ENCODE results near the gene RNF2. TPM values are rescaled to one million over a fixed set of nuclear protein-coding genes. Genes with fewer than 3 reads are reported as not detected.
A peak's percentile ranks its signal among the peaks of the same experiment; 100 is the strongest.
"Not testable (repeated sequence)": the region's sequence is repeated elsewhere in the genome, so short reads cannot be mapped to it uniquely, and the experiment has no call there.

Gene RNF2
- 19.6 to 29.2 TPM (median 27.9 TPM) in 3 replicates for polyA plus RNA-seq
- 69.5 TPM for polyA plus RNA-seq (2011; ENCODE audit: low read depth)
- 19.1 and 39.4 TPM in 2 replicates for polyA plus RNA-seq (2011; cell fraction: cytosol; rRNA removed)
- polyA plus RNA-seq (2011; cell fraction: nucleus; rRNA removed), result 11.3 and 12.9 TPM in 2 replicates
- 15.9 and 22.2 TPM in 2 replicates for polyA plus RNA-seq (2012; ENCODE audit: low replicate concordance)
- polyA minus RNA-seq, result 6.6 to 63.3 TPM (median 23.8 TPM) in 3 replicates
- 20.0 TPM for polyA minus RNA-seq (2011; cell fraction: cytosol; rRNA and poly(A)+ RNA removed)
- 3.7 and 24.0 TPM in 2 replicates for polyA minus RNA-seq (2011; cell fraction: nucleus; rRNA and poly(A)+ RNA removed)

DNA sequence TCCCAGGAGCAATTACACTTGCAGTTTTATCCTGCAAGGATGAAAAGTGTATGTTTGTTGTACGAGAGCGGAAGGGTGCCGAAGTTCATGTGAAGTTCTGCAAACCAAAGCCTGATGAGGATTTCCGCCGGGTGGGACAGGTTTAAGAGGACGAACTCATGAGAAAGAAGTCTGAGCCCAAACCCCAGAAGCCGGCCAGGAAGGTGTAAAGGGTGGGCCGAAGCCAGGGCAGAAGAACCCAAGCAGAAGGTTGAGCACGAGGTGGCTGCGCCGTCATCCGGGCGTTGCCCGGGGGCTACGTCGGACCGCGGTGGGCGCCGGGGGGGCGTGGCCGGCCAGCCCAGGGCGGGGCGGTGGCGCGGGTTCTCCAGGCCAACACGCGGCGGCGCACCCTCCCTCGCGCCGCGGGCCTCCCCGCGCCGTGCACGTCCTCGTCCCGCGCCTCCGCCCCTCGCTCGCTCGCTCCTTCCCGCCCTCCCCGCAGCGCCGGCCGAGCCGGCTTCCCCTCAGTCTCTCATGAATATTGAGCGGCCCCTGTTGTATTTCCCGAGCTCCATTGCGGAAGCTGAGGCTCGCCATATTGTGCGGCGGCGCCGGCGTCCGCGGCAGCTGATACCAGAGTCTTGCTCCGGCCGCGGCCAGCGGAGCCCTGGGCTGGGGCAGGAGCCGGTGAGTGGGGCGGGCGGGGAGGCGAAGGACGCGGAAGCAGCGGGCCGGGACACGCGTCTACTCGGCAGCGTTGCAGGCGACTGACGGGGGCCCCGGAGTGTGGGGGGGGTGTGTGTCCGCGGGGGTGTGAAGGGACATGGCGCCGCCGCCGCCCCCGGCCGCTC lies at the start of gene RNF2:
Gene RNF2 (plus strand): TSS at position 578 of the 833 bp plus-strand sequence. CDS start 41,996 bp downstream, outside the sequence.
- Histone ChIP-seq H3K4me2 (ENCODE audit: control insufficient read depth, extremely low read depth, insufficient read depth, low read depth, low read length) (peak within 1 kb of the TSS; percentile 84), H4K20me1 (ENCODE audit: control insufficient read depth, extremely low read depth, insufficient read depth, low read length) (no peaks in the 10 kb centered on the region), H3K9me1 (ENCODE audit: control insufficient read depth, extremely low read depth, insufficient read depth, low read length) (no peaks in the 10 kb centered on the region), H3K4me1 (ENCODE audit: control insufficient read depth, extremely low read depth, insufficient read depth, low read length) (peaks cover 6% of the 10 kb centered on the region), H2AFZ (ENCODE audit: control insufficient read depth, low read length) (peak within 1 kb of the TSS; percentile 84), H3K27me3 (ENCODE audit: control insufficient read depth, extremely low read depth, insufficient read depth, low read length) (no peaks in the 10 kb centered on the region), H3K4me3 (ENCODE audit: control insufficient read depth in 2 of 3, extremely low read depth in 1 of 3, insufficient read depth in 2 of 3, low read depth in 1 of 3, low read length in 3 of 3) (peak within 1 kb of the TSS; percentile 83 to 94 (median 91)), H3K36me3 (ENCODE audit: control insufficient read depth in 2 of 2, extremely low read depth in 1 of 2, insufficient read depth in 2 of 2, low read length in 2 of 2) (no peaks in the 10 kb centered on the region), H3K79me2 (ENCODE audit: control insufficient read depth, insufficient read depth, low read length) (peaks cover 35% of the 10 kb centered on the region), H3K9me3 (ENCODE audit: control insufficient read depth, low read depth, low read length) (no peaks in the 10 kb centered on the region), H3K27ac (ENCODE audit: control insufficient read depth, insufficient read depth, low read length) (peak within 1 kb of the TSS; percentile 47), H3K9ac (ENCODE audit: control insufficient read depth, extremely low read depth, insufficient read depth, low read length) (peak within 1 kb of the TSS; percentile 84)
- dilution Hi-C loops (cut with MboI; ENCODE audit: extremely low pct_ligation_motif_present, low sequenced_read_pairs), result no loop called here
- DNase-seq (ENCODE audit: low read depth, low spot score), result no peak
- peak; percentile 48 for FAIRE-seq
- TF ChIP-seq EZH2 (IDR thresholded peaks at IDR 0.05; ENCODE audit: low read length), result no peak
- TF ChIP-seq CTCF (optimal IDR thresholded peaks at IDR 0.05 in 1 of 3, IDR thresholded peaks at IDR 0.05 in 1 of 3, conservative IDR thresholded peaks at IDR 0.05 in 1 of 3; ENCODE audit: extremely low read depth in 1 of 3, insufficient read depth in 2 of 3, low read length in 3 of 3), result peak in 1 of 3 experiments; percentile 43

DNA sequence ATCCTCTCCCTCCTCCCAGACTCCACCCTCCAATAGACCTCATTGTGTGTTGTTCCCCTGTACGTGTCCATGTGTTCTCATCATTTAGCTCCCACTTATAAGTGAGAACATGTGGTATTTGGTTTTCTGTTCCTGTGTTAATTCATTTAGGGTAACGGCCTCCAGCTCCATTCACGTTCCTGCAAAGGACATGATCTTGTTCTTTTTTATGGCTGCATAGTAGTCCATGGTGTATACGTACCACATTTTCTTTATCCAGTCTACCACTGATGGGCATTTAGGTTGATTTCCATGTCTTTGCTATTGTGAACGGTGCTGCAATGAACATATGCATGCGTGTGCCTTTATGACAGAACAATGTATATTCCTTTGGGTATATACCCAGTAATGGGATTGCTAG lies 45.4 kb upstream of the RNF2 start:
- H3K9me1 ChIP-seq (ENCODE audit: control insufficient read depth, extremely low read depth, insufficient read depth, low read length); H3K4me1 ChIP-seq (ENCODE audit: control insufficient read depth, extremely low read depth, insufficient read depth, low read length); H3K79me2 ChIP-seq (ENCODE audit: control insufficient read depth, insufficient read depth, low read length); H3K9me3 ChIP-seq (ENCODE audit: control insufficient read depth, low read depth, low read length); H2AFZ ChIP-seq (ENCODE audit: control insufficient read depth, low read length); H3K9ac ChIP-seq (ENCODE audit: control insufficient read depth, extremely low read depth, insufficient read depth, low read length); dilution Hi-C loops (cut with MboI; ENCODE audit: extremely low pct_ligation_motif_present, low sequenced_read_pairs); H3K4me3 ChIP-seq (ENCODE audit: control insufficient read depth in 2 of 3, extremely low read depth in 1 of 3, insufficient read depth in 2 of 3, low read depth in 1 of 3, low read length in 3 of 3); H4K20me1 ChIP-seq (ENCODE audit: control insufficient read depth, extremely low read depth, insufficient read depth, low read length); H3K27me3 ChIP-seq (ENCODE audit: control insufficient read depth, extremely low read depth, insufficient read depth, low read length); H3K36me3 ChIP-seq (ENCODE audit: control insufficient read depth in 2 of 2, extremely low read depth in 1 of 2, insufficient read depth in 2 of 2, low read length in 2 of 2); H3K27ac ChIP-seq (ENCODE audit: control insufficient read depth, insufficient read depth, low read length); H3K4me2 ChIP-seq (ENCODE audit: control insufficient read depth, extremely low read depth, insufficient read depth, low read depth, low read length); FAIRE-seq; DNase-seq (ENCODE audit: low read depth, low spot score): not testable (repeated sequence)

DNA sequence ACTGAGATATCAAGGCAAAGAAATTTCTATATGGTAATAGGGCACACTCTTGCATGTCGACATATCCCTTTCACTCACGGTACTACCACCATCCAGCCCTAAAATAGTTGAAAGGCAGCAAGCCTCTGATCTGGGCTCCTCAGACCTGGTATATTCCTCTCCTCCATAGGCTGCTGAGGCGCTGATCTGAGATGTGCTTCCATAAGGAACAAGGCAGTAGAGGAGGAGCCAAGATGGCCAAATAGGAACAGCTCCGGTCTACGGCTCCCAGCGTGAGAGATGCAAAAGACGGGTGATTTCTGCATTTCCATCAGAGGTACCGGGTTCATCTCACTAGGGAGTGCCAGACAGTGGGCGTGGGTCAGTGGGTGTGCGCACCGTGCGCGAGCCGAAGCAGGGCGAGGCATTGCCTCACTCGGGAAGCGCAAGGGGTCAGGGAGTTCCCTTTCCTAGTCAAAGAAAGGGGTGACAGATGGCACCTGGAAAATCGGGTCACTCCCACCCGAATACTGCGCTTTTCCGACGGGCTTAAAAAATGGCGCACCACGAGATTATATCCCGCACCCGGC lies 44.0 kb upstream of the RNF2 start:
- FAIRE-seq; H3K4me2 ChIP-seq (ENCODE audit: control insufficient read depth, extremely low read depth, insufficient read depth, low read depth, low read length): not testable (repeated sequence)

More for the DNA sequence above, 44.0 kb upstream of the RNF2 start:
- H4K20me1 ChIP-seq (ENCODE audit: control insufficient read depth, extremely low read depth, insufficient read depth, low read length); H3K4me3 ChIP-seq (ENCODE audit: control insufficient read depth in 2 of 3, extremely low read depth in 1 of 3, insufficient read depth in 2 of 3, low read depth in 1 of 3, low read length in 3 of 3); DNase-seq (ENCODE audit: low read depth, low spot score); H3K9me1 ChIP-seq (ENCODE audit: control insufficient read depth, extremely low read depth, insufficient read depth, low read length); H3K9ac ChIP-seq (ENCODE audit: control insufficient read depth, extremely low read depth, insufficient read depth, low read length); dilution Hi-C loops (cut with MboI; ENCODE audit: extremely low pct_ligation_motif_present, low sequenced_read_pairs); H2AFZ ChIP-seq (ENCODE audit: control insufficient read depth, low read length); H3K27ac ChIP-seq (ENCODE audit: control insufficient read depth, insufficient read depth, low read length); H3K79me2 ChIP-seq (ENCODE audit: control insufficient read depth, insufficient read depth, low read length); H3K27me3 ChIP-seq (ENCODE audit: control insufficient read depth, extremely low read depth, insufficient read depth, low read length); H3K4me1 ChIP-seq (ENCODE audit: control insufficient read depth, extremely low read depth, insufficient read depth, low read length); H3K9me3 ChIP-seq (ENCODE audit: control insufficient read depth, low read depth, low read length); H3K36me3 ChIP-seq (ENCODE audit: control insufficient read depth in 2 of 2, extremely low read depth in 1 of 2, insufficient read depth in 2 of 2, low read length in 2 of 2): not testable (repeated sequence)

Measured in keratinocyte (primary cell).